HepG2 (cell line): ENCODE data around the gene SAMD4B. TPM values are rescaled to one million over a fixed set of nuclear protein-coding genes. Genes with fewer than 3 reads are reported as not detected.

Source experiments
- ATAC-seq: fragments of 200-7000 bp; cut with Tn5 transposase; 3 replicates; pipeline ENCODE4 v1.9.1; 2020; ENCODE audit warnings: mild to moderate bottlenecking, moderate library complexity
- BruUV-seq: library from RNA; stranded (reverse); fragments of 400-500 nt; replicated peaks from 2 replicates; lab custom pipeline; 2021; lab: Mats Ljungman, UMichigan
- CTCF ChIA-PET: fragments of 300-600 bp; formaldehyde crosslinking; extraction: SDS; loops from one replicate; lab custom pipeline; 2021; ENCODE audit warnings: low total read pairs, inconsistent platforms, low intra/inter-chr PET ratio; lab: Yijun Ruan, JAX
- POLR2A ChIA-PET: fragments of 350-600 bp; sonication (Branson Sonifier 250); formaldehyde crosslinking; loops from one replicate; lab custom pipeline; 2020; ENCODE audit warnings: antibody characterized with exemption, inconsistent platforms; lab: Yijun Ruan, JAX
- DNase-seq: peaks from one replicate; pipeline ENCODE4 v3.0.0-alpha.2; 2015; ENCODE audit warnings: low spot score
- FAIRE-seq: peaks from 3 replicates; lab custom pipeline; 2011; peaks lifted over from hg19 to GRCh38; lab: Jason Lieb, UNC
- H2AFZ ChIP-seq: one replicate; pipeline ENCODE4 v1.6.1; 2011; ENCODE audit warnings: low read length, inconsistent platforms
- H3K27ac ChIP-seq: fragments of 300-600 bp; 3 replicates; pipeline ENCODE4 v1.8.0; 2011; ENCODE audit warnings: mixed run types, mild to moderate bottlenecking, mixed read lengths, low read length, inconsistent platforms; ENCODE audit not compliant: insufficient read depth; ENCODE audit errors: extremely low read length
- H3K27me3 ChIP-seq, 2 experiments: fragments of 200-600 bp in 1 of 2; 2 replicates in 1 of 2; 3 replicates in 1 of 2; pipeline versions ENCODE4 v1.6.0 to v1.8.0; 2011; ENCODE audit warnings: low read length in 2 of 2, mild to moderate bottlenecking in 2 of 2, moderate library complexity in 2 of 2, inconsistent platforms in 1 of 2; ENCODE audit not compliant: insufficient read depth in 2 of 2, control insufficient read depth in 1 of 2
- H3K36me3 ChIP-seq, 2 experiments: fragments of 200-600 bp in 1 of 2; replicated peaks in 1 of 2; 2 replicates in 1 of 2; 3 replicates in 1 of 2; pipeline versions ENCODE4 v1.5.1 to v1.8.0; 2011; ENCODE audit warnings: low read length in 2 of 2, inconsistent platforms in 1 of 2; ENCODE audit not compliant: insufficient read depth in 2 of 2, control insufficient read depth in 1 of 2
- H3K4me1 ChIP-seq: 2 replicates; pipeline ENCODE4 v1.5.1; 2012; ENCODE audit warnings: low read length, inconsistent platforms; ENCODE audit not compliant: insufficient read depth
- H3K4me2 ChIP-seq: 2 replicates; pipeline ENCODE4 v1.6.0; 2011; ENCODE audit warnings: low read depth, low read length, inconsistent platforms
- H3K4me3 ChIP-seq, 3 experiments: fragments of 200-600 bp in 1 of 3; sonication (generic), shearing (Covaris generic) in 1 of 3; replicated peaks in 1 of 3; 2 replicates each; pipeline ENCODE4 v1.5.1; 2011 to 2016; ENCODE audit warnings: low read length in 3 of 3, inconsistent platforms in 2 of 3, low read depth in 2 of 3, mild to moderate bottlenecking in 2 of 3, control low read depth in 1 of 3, mixed read lengths in 1 of 3; ENCODE audit not compliant: insufficient read depth in 1 of 3
- H3K79me2 ChIP-seq: one replicate; pipeline ENCODE4 v1.6.1; 2011; ENCODE audit warnings: low read length, inconsistent platforms; ENCODE audit not compliant: insufficient read depth
- H3K9ac ChIP-seq: 2 replicates; pipeline ENCODE4 v1.6.0; 2011; ENCODE audit warnings: mild to moderate bottlenecking, low read depth, low read length, inconsistent platforms; ENCODE audit not compliant: insufficient read depth
- H3K9me3 ChIP-seq: 2 replicates; pipeline ENCODE4 v1.5.1; 2012; ENCODE audit warnings: mild to moderate bottlenecking, low read length
- H4K20me1 ChIP-seq: 2 replicates; pipeline ENCODE4 v1.6.0; 2011; ENCODE audit warnings: inconsistent platforms, mild to moderate bottlenecking, low read length, moderate library complexity; ENCODE audit not compliant: insufficient read depth
- DR1 ChIP-seq: sonication (generic); formaldehyde crosslinking; IDR thresholded peaks from 2 replicates; pipeline ENCODE4 v1.8.0; 2021; ENCODE audit warnings: mild to moderate bottlenecking, missing genetic modification reagents, inconsistent platforms
- FLYWCH1 ChIP-seq: sonication (generic); formaldehyde crosslinking; IDR thresholded peaks from 2 replicates; pipeline ENCODE4 v1.8.1; 2023; ENCODE audit warnings: mild to moderate bottlenecking, missing genetic modification reagents
- HINFP ChIP-seq: sonication (generic); formaldehyde crosslinking; IDR thresholded peaks from 2 replicates; pipeline ENCODE4 v1.4.0; 2020; ENCODE audit warnings: low read depth, mild to moderate bottlenecking, missing genetic modification reagents
- IRF2 ChIP-seq: IDR thresholded peaks from 2 replicates; pipeline ENCODE4 v1.6.1; 2018; ENCODE audit warnings: missing genetic modification reagents, missing compliant biosample characterization
- MAX ChIP-seq: IDR thresholded peaks from 2 replicates; pipeline ENCODE4 v1.6.1; 2012; ENCODE audit warnings: inconsistent platforms
- MEF2D ChIP-seq: sonication (generic); formaldehyde crosslinking; IDR thresholded peaks from 2 replicates; pipeline ENCODE4 v1.5.1; 2020; ENCODE audit warnings: mild to moderate bottlenecking, missing genetic modification reagents
- POLR2AphosphoS5 ChIP-seq: IDR thresholded peaks from 2 replicates; pipeline ENCODE4 v1.6.1; 2012; ENCODE audit warnings: low read depth, low read length
- TSC22D2 ChIP-seq: sonication (generic); formaldehyde crosslinking; IDR thresholded peaks from 2 replicates; pipeline ENCODE4 v1.5.1; 2020; ENCODE audit warnings: missing genetic modification reagents, mild to moderate bottlenecking, borderline replicate concordance
- ZBTB42 ChIP-seq: sonication (generic); formaldehyde crosslinking; IDR thresholded peaks from 2 replicates; pipeline ENCODE4 v1.5.0; 2020; ENCODE audit warnings: mild to moderate bottlenecking, missing genetic modification reagents
- ZFX ChIP-seq: sonication (generic); formaldehyde crosslinking; IDR thresholded peaks from 2 replicates; pipeline ENCODE4 v1.4.0; 2020; ENCODE audit warnings: mild to moderate bottlenecking, low read depth, missing genetic modification reagents, moderate library complexity
- ZNF230 ChIP-seq: sonication (generic); formaldehyde crosslinking; IDR thresholded peaks from 2 replicates; pipeline ENCODE4 v1.4.0; 2020; ENCODE audit warnings: mild to moderate bottlenecking, missing genetic modification reagents
- ZNF768 ChIP-seq: sonication (generic); formaldehyde crosslinking; IDR thresholded peaks from 2 replicates; pipeline ENCODE4 v1.4.0; 2020; ENCODE audit warnings: missing genetic modification reagents
- WGBS: methylation state at CpG from one replicate; pipeline ENCODE4 v1.1.6; 2017; ENCODE audit warnings: low lambda C conversion rate; 5-methylcytosine and 5-hydroxymethylcytosine counted together
- in situ Hi-C: cut with HindIII; loops from 2 replicates; pipeline ENCODE4 v1.10.0; 2017; ENCODE audit warnings: low pct_unique_long_range_greater_than_20kb; ENCODE audit not compliant: extremely low pct_ligation_motif_present
- intact Hi-C: fragments of 100-400 bp; cut with micrococcal nuclease; formaldehyde crosslinking; loops from one replicate; pipeline ENCODE4 v1.10.0; 2022; ENCODE audit not compliant: unreplicated experiment
- polyA plus RNA-seq, 8 experiments: library from polyadenylated mRNA; depleted of rRNA in 3 of 8; stranded (reverse) in 7 of 8; unstranded in 1 of 8; fragments of >200 nt; fragmentation: Illumina TruSeq in 4 of 8; extraction: Trizol in 4 of 8; gene quantifications; 2 replicates each; pipeline versions ENCODE4 v1.2.1 to v1.2.3, GENCODE V29; 2011 to 2016; ENCODE audit warnings: low read depth in 4 of 8, missing spikeins in 1 of 8, mixed read lengths in 1 of 8; ENCODE audit not compliant: insufficient read depth in 1 of 8
- total RNA-seq, 5 experiments: library from RNA; depleted of rRNA; stranded (reverse); fragments of >200 nt; fragmentation: Illumina TruSeq; extraction: Trizol; gene quantifications; 2 replicates each; pipeline ENCODE4 v1.2.3, GENCODE V29; 2016; ENCODE audit warnings: low read depth in 1 of 5
- TF ChIP-seq, protein P1 (sequence below), 2 experiments: sonication (generic) in 1 of 2; formaldehyde crosslinking in 1 of 2; IDR thresholded peaks; 2 replicates each; pipeline versions ENCODE4 v1.4.0 to v1.6.1; 2018 to 2020; ENCODE audit warnings: missing genetic modification reagents in 2 of 2, borderline replicate concordance in 1 of 2, low read depth in 1 of 2, mild to moderate bottlenecking in 1 of 2, missing biosample characterization in 1 of 2
- TF ChIP-seq, protein P2 (sequence below): sonication (generic); formaldehyde crosslinking; IDR thresholded peaks from 2 replicates; pipeline ENCODE4 v1.8.0; 2022; ENCODE audit warnings: missing genetic modification reagents, mild to moderate bottlenecking, borderline replicate concordance
- TF ChIP-seq, protein P3 (sequence below): sonication (generic); formaldehyde crosslinking; IDR thresholded peaks from 2 replicates; pipeline ENCODE4 v1.8.1; 2022; ENCODE audit warnings: low read depth, mild to moderate bottlenecking, missing genetic modification reagents

The SAMD4B gene
- total and polyA plus RNA-seq, 2 of the 13 experiments (the other 11 are each of a cell fraction or from before 2014, with no cell fraction given): 26.0 to 31.8 TPM

DNA sequence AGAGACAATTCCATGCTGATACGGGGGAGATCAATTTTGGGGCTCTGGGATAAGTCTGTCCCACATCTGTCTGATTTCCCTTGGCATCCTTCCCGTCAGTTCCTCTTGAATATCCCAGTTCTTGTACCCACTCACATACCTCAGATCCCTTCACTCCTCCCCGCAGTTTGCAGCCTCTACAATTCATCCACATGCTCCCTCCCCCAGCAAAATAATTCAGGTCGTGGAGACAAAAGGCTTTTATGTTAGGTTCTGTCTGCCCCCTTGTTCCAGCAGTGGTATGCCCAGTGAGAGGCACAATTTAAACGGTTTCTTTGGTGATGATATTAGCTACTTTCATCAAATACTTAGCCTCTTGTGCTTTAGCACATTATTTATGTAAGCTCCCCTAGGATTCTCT is 83.9 kb downstream of the SAMD4B start (continued):
- TF ChIP-seq, protein P1, sequence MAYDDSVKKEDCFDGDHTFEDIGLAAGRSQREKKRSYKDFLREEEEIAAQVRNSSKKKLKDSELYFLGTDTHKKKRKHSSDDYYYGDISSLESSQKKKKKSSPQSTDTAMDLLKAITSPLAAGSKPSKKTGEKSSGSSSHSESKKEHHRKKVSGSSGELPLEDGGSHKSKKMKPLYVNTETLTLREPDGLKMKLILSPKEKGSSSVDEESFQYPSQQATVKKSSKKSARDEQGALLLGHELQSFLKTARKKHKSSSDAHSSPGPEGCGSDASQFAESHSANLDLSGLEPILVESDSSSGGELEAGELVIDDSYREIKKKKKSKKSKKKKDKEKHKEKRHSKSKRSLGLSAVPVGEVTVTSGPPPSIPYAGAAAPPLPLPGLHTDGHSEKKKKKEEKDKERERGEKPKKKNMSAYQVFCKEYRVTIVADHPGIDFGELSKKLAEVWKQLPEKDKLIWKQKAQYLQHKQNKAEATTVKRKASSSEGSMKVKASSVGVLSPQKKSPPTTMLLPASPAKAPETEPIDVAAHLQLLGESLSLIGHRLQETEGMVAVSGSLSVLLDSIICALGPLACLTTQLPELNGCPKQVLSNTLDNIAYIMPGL (CRISPR knock-in tag; IDR thresholded peaks at IDR 0.05; ENCODE audit: borderline replicate concordance in 1 of 2, low read depth in 1 of 2): no peak
- TF ChIP-seq FLYWCH1 (CRISPR knock-in tag) (no peak), IRF2 (no peak)

DNA sequence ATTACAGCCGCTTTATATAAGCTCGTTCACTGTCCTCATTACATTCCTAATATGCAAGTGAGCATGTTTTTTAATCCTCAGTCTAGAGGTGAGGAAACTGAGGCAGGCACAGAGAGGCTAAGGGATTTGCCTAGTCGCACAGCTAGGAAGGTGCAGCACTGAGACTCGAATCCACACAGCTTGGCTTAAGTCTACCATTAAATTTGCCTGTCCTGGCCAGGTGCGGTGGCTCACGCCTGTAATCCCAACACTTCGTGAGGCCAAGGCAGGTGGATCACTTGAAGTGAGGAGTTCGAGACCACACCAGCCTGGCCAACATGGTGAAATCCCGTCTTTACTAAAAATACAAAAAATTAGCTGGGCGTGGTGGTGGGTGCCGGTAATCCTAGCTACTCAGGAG is 85.5 kb downstream of the SAMD4B start:
- ChIA-PET POLR2A (interaction anchor here (1.0 to 5.7 kb wide), 10 partner anchors 8 to 36 kb away, joined by 3 to 44 read pairs (median 18); partner anchors contain the start of genes MED29, PAF1, PLEKHG2 and RPS16), CTCF (no interaction called here)
- no peak for DNase-seq
- Histone ChIP-seq H3K4me3 (peak overlapping the region in 1 of 3 experiments; percentile 72; a peak in 1 of 6 replicates), H3K4me2 (peak overlapping the region; percentile 99), H3K4me1 (peaks cover 46% of the 10 kb centered on the region), H2AFZ (no peak overlapping the region), H3K27me3 (no peaks in the 10 kb centered on the region), H4K20me1 (peaks cover 3% of the 10 kb centered on the region; the same call in 1 of the 2 replicates), H3K9me3 (no peaks in the 10 kb centered on the region), H3K27ac (peak overlapping the region; percentile 62), H3K79me2 (no peaks in the 10 kb centered on the region), H3K36me3 (peaks cover 4 to 5% of the 10 kb centered on the region in 2 experiments; a peak in 3 of 5 replicates), H3K9ac (peak overlapping the region; percentile 70; the same call in 1 of the 2 replicates)
- no peak for ATAC-seq
- no peak for FAIRE-seq
- in situ Hi-C loops: no loop called here
- 82% methylated on average over 11 of the region's 11 CpGs for WGBS
- intact Hi-C loops: no loop called here
- no TSS peak for BruUV-seq
- TF ChIP-seq ZNF768 (CRISPR knock-in tag) (peak; percentile 88), MEF2D (CRISPR knock-in tag) (no peak), DR1 (CRISPR knock-in tag) (no peak), ZBTB42 (no peak), ZNF230 (CRISPR knock-in tag) (0 out of 2 replicates have a peak, but pooled peaks have one; percentile 53), HINFP (CRISPR knock-in tag) (0 out of 2 replicates have a peak, but pooled peaks have one; percentile 29), TSC22D2 (CRISPR knock-in tag) (0 out of 2 replicates have a peak, but pooled peaks have one; percentile 10), POLR2AphosphoS5 (no peak), ZFX (CRISPR knock-in tag) (no peak), MAX (0 out of 2 replicates have a peak, but pooled peaks have one; percentile 20)
- TF ChIP-seq, protein P2, sequence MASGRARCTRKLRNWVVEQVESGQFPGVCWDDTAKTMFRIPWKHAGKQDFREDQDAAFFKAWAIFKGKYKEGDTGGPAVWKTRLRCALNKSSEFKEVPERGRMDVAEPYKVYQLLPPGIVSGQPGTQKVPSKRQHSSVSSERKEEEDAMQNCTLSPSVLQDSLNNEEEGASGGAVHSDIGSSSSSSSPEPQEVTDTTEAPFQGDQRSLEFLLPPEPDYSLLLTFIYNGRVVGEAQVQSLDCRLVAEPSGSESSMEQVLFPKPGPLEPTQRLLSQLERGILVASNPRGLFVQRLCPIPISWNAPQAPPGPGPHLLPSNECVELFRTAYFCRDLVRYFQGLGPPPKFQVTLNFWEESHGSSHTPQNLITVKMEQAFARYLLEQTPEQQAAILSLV (CRISPR knock-in tag): 0 out of 2 replicates have a peak, but pooled peaks have one; percentile 11
- TF ChIP-seq, protein P3, sequence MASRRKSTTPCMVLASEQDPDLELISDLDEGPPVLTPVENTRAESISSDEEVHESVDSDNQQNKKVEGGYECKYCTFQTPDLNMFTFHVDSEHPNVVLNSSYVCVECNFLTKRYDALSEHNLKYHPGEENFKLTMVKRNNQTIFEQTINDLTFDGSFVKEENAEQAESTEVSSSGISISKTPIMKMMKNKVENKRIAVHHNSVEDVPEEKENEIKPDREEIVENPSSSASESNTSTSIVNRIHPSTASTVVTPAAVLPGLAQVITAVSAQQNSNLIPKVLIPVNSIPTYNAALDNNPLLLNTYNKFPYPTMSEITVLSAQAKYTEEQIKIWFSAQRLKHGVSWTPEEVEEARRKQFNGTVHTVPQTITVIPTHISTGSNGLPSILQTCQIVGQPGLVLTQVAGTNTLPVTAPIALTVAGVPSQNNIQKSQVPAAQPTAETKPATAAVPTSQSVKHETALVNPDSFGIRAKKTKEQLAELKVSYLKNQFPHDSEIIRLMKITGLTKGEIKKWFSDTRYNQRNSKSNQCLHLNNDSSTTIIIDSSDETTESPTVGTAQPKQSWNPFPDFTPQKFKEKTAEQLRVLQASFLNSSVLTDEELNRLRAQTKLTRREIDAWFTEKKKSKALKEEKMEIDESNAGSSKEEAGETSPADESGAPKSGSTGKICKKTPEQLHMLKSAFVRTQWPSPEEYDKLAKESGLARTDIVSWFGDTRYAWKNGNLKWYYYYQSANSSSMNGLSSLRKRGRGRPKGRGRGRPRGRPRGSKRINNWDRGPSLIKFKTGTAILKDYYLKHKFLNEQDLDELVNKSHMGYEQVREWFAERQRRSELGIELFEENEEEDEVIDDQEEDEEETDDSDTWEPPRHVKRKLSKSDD (CRISPR knock-in tag): no peak
